Bronchial epithelial cell (primary cell): ENCODE data around the gene TM4SF18. TPM values are rescaled to one million over a fixed set of nuclear protein-coding genes. Genes with fewer than 3 reads are reported as not detected.

Experiments used
- DNase-seq: peaks from one replicate; pipeline ENCODE4 v3.0.0-alpha.2; 2010; ENCODE audit warnings: low read depth
- FAIRE-seq: peaks from 2 replicates; lab custom pipeline; 2011; peaks lifted over from hg19 to GRCh38; lab: Jason Lieb, UNC
- H3K27me3 ChIP-seq: 2 replicates; pipeline ENCODE4 v1.5.1; 2011; ENCODE audit warnings: low read length; ENCODE audit not compliant: control insufficient read depth, insufficient read depth
- H3K36me3 ChIP-seq: 2 replicates; pipeline ENCODE4 v1.5.1; 2011; ENCODE audit warnings: low read length; ENCODE audit not compliant: control insufficient read depth, insufficient read depth
- H3K4me3 ChIP-seq: 2 replicates; pipeline ENCODE4 v1.5.1; 2011; ENCODE audit warnings: mild to moderate bottlenecking, low read depth, low read length, control low read depth
- CTCF ChIP-seq: IDR thresholded peaks from 2 replicates; pipeline ENCODE4 v1.5.1; 2011; ENCODE audit warnings: mild to moderate bottlenecking, moderate library complexity, low read length, control low read depth, inconsistent platforms; ENCODE audit not compliant: insufficient read depth, severe bottlenecking
- total RNA-seq: library from RNA; depleted of rRNA; stranded (reverse); fragments of >200 nt; gene quantifications from 2 replicates; pipeline ENCODE4 v1.2.1, GENCODE V29; 2014

TM4SF18 gene
- total RNA-seq, 1 donor from 2014 or later, result not detected

- TF ChIP-seq CTCF, result no peak
- DNase-seq (no peak), FAIRE-seq (no peak)
- no peak overlapping the region for H3K4me3 ChIP-seq
- no peaks in the 10 kb centered on the region for H3K27me3 ChIP-seq
- no peaks in the 10 kb centered on the region for H3K36me3 ChIP-seq
Measured at GRCh38 chr3:149282836-149283235, 50.6 kb downstream of the TM4SF18 start.

GRCh38 chr3:149282322-149282721 is 51.1 kb downstream of the TM4SF18 start:
- H3K4me3 ChIP-seq, result no peak overlapping the region
- no peak for TF ChIP-seq CTCF
- no peaks in the 10 kb centered on the region for H3K36me3 ChIP-seq
- FAIRE-seq, result no peak
- DNase-seq, result no peak
- no peaks in the 10 kb centered on the region for H3K27me3 ChIP-seq

- no peak overlapping the region for H3K4me3 ChIP-seq
- DNase-seq, result no peak
- no peaks in the 10 kb centered on the region for H3K27me3 ChIP-seq
- no peaks in the 10 kb centered on the region for H3K36me3 ChIP-seq
- FAIRE-seq, result no peak
- TF ChIP-seq CTCF, result no peak
Measured at GRCh38 chr3:149280671-149281349, 52.6 kb downstream of the TM4SF18 start.

- DNase-seq (no peak), FAIRE-seq (no peak)
- no peak for TF ChIP-seq CTCF
- Histone ChIP-seq H3K4me3 (no peak overlapping the region), H3K36me3 (no peaks in the 10 kb centered on the region), H3K27me3 (no peaks in the 10 kb centered on the region)
Measured at GRCh38 chr3:149278911-149279310, 54.5 kb downstream of the TM4SF18 start.

GRCh38 chr3:149277331-149277813 is 56.1 kb downstream of the TM4SF18 start:
- FAIRE-seq, result no peak
- peak; percentile 92 for DNase-seq
- Histone ChIP-seq H3K4me3 (no peak overlapping the region), H3K27me3 (no peaks in the 10 kb centered on the region), H3K36me3 (no peaks in the 10 kb centered on the region)
- TF ChIP-seq CTCF, result no peak

- no peak for TF ChIP-seq CTCF
- DNase-seq (no peak), FAIRE-seq (no peak)
- no peaks in the 10 kb centered on the region for H3K27me3 ChIP-seq
- no peaks in the 10 kb centered on the region for H3K36me3 ChIP-seq
- no peak overlapping the region for H3K4me3 ChIP-seq
Measured at GRCh38 chr3:149276619-149277018, 56.8 kb downstream of the TM4SF18 start.
